ENCODE results near the gene ZNF543.
A peak's percentile ranks its signal among the peaks of the same experiment; 100 is the strongest.

Gene ZNF543

DNA sequence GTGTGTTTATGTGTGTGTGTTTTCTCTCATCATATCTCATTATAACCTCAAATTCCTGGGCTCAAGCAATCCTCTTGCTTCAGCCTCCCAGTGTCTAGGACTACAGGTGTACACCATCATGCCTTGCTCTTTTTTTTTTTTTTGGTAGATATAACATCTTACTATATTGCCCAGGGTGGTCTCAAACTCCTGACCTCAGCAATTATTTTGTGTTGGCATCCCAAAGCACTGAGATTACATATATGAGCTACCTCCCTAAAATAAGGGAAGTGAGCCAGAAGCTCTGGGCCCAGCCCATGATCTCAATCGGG lies 448 bp upstream of the ZNF543 start:
- H3K79me2 ChIP-seq (ENCODE audit: low read length): peaks cover 35% of the 10 kb centered on the region
- peak overlapping the region; percentile 87 for H3K9ac ChIP-seq (ENCODE audit: low read length)
- H3K4me2 ChIP-seq (ENCODE audit: low read length): peak overlapping the region; percentile 83
- H3K9me3 ChIP-seq (ENCODE audit: insufficient read depth, low read length): no peaks in the 10 kb centered on the region
- no peak for TF ChIP-seq EZH2phosphoT487 (IDR thresholded peaks at IDR 0.05; ENCODE audit: low read depth)
- TF ChIP-seq, protein P1, sequence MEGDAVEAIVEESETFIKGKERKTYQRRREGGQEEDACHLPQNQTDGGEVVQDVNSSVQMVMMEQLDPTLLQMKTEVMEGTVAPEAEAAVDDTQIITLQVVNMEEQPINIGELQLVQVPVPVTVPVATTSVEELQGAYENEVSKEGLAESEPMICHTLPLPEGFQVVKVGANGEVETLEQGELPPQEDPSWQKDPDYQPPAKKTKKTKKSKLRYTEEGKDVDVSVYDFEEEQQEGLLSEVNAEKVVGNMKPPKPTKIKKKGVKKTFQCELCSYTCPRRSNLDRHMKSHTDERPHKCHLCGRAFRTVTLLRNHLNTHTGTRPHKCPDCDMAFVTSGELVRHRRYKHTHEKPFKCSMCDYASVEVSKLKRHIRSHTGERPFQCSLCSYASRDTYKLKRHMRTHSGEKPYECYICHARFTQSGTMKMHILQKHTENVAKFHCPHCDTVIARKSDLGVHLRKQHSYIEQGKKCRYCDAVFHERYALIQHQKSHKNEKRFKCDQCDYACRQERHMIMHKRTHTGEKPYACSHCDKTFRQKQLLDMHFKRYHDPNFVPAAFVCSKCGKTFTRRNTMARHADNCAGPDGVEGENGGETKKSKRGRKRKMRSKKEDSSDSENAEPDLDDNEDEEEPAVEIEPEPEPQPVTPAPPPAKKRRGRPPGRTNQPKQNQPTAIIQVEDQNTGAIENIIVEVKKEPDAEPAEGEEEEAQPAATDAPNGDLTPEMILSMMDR (IDR thresholded peaks at IDR 0.05; ENCODE audit: low read depth, low read length): no peak
- peak overlapping the region; percentile 75; the same call in 1 of the 2 replicates for H2AFZ ChIP-seq (ENCODE audit: low read depth, low read length)
- H3K4me3 ChIP-seq (ENCODE audit: low read length): peak overlapping the region; percentile 84
- peaks cover 11% of the 10 kb centered on the region for H4K20me1 ChIP-seq (ENCODE audit: insufficient read depth, low read length)
- peaks cover 16% of the 10 kb centered on the region for H3K4me1 ChIP-seq (ENCODE audit: low read length)
- peaks cover 12% of the 10 kb centered on the region for H3K36me3 ChIP-seq (replicated peaks; ENCODE audit: low read depth, low read length)
- peak overlapping the region; percentile 56 for H3K27ac ChIP-seq (ENCODE audit: low read length)
- H3K27me3 ChIP-seq (ENCODE audit: low read depth, low read length): peaks cover 7% of the 10 kb centered on the region; the same call in 1 of the 2 replicates

DNA sequence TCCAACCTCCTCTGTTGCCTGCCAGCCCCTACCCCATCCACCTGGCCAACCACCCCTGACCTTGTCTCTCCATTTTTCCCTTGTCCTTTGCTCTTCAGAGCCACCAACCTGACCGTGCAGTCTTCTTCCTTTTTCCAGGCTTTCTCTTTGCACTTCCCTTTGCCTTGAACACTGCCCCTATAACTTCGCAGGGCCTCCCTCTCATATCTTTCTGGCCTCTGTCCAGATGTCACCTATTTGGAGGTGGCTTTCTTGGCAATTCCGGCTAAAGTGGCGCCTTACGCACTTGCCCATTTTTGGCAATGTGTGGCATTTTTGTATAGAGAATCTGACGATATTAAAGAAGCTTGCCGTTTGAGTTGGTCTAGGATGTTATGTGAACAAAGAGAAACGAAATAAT lies 844 bp downstream of the ZNF543 start:
- Histone ChIP-seq H3K4me3 (ENCODE audit: low read length) (peak overlapping the region; percentile 84), H3K4me2 (ENCODE audit: low read length) (peak overlapping the region; percentile 100), H3K4me1 (ENCODE audit: low read length) (peaks cover 16% of the 10 kb centered on the region), H3K27me3 (ENCODE audit: low read depth, low read length) (peaks cover 2% of the 10 kb centered on the region; the same call in 1 of the 2 replicates), H2AFZ (ENCODE audit: low read depth, low read length) (no peak overlapping the region), H3K79me2 (ENCODE audit: low read length) (peaks cover 40% of the 10 kb centered on the region), H3K27ac (ENCODE audit: low read length) (0 out of 2 replicates have a peak overlapping the region, but pooled peaks have one; percentile 34), H3K9me3 (ENCODE audit: insufficient read depth, low read length) (no peaks in the 10 kb centered on the region), H3K36me3 (replicated peaks; ENCODE audit: low read depth, low read length) (peaks cover 24% of the 10 kb centered on the region), H3K9ac (ENCODE audit: low read length) (peak overlapping the region; percentile 87), H4K20me1 (ENCODE audit: insufficient read depth, low read length) (peaks cover 11% of the 10 kb centered on the region)
- TF ChIP-seq, protein P1 (IDR thresholded peaks at IDR 0.05; ENCODE audit: low read depth, low read length): no peak
- TF ChIP-seq EZH2phosphoT487 (IDR thresholded peaks at IDR 0.05; ENCODE audit: low read depth): no peak

GRCh38 chr19:57321751-57322150 lies 1.5 kb downstream of the ZNF543 start:
- H3K27ac ChIP-seq (ENCODE audit: low read length): no peak overlapping the region
- peaks cover 29% of the 10 kb centered on the region for H3K36me3 ChIP-seq (replicated peaks; ENCODE audit: low read depth, low read length)
- H3K27me3 ChIP-seq (ENCODE audit: low read depth, low read length): no peaks in the 10 kb centered on the region
- H3K4me3 ChIP-seq (ENCODE audit: low read length): peak overlapping the region; percentile 84
- TF ChIP-seq, protein P1 (IDR thresholded peaks at IDR 0.05; ENCODE audit: low read depth, low read length): no peak
- TF ChIP-seq EZH2phosphoT487 (IDR thresholded peaks at IDR 0.05; ENCODE audit: low read depth): no peak
- H3K9me3 ChIP-seq (ENCODE audit: insufficient read depth, low read length): no peaks in the 10 kb centered on the region
- peaks cover 11% of the 10 kb centered on the region for H4K20me1 ChIP-seq (ENCODE audit: insufficient read depth, low read length)
- peak overlapping the region; percentile 87 for H3K9ac ChIP-seq (ENCODE audit: low read length)
- H3K4me1 ChIP-seq (ENCODE audit: low read length): peaks cover 16% of the 10 kb centered on the region
- no peak overlapping the region for H2AFZ ChIP-seq (ENCODE audit: low read depth, low read length)
- H3K4me2 ChIP-seq (ENCODE audit: low read length): peak overlapping the region; percentile 100
- H3K79me2 ChIP-seq (ENCODE audit: low read length): peaks cover 40% of the 10 kb centered on the region

GRCh38 chr19:57324992-57325391 lies 4.7 kb downstream of the ZNF543 start:
- no peak for TF ChIP-seq EZH2phosphoT487 (IDR thresholded peaks at IDR 0.05; ENCODE audit: low read depth)
- TF ChIP-seq, protein P1 (IDR thresholded peaks at IDR 0.05; ENCODE audit: low read depth, low read length): no peak
- Histone ChIP-seq H3K27ac (ENCODE audit: low read length) (no peak overlapping the region), H3K9me3 (ENCODE audit: insufficient read depth, low read length) (no peaks in the 10 kb centered on the region), H3K4me1 (ENCODE audit: low read length) (peaks cover 12% of the 10 kb centered on the region), H3K27me3 (ENCODE audit: low read depth, low read length) (no peaks in the 10 kb centered on the region), H3K4me3 (ENCODE audit: low read length) (no peak overlapping the region), H3K79me2 (ENCODE audit: low read length) (peaks cover 52% of the 10 kb centered on the region), H4K20me1 (ENCODE audit: insufficient read depth, low read length) (peaks cover 14% of the 10 kb centered on the region), H3K36me3 (replicated peaks; ENCODE audit: low read depth, low read length) (peaks cover 56% of the 10 kb centered on the region), H3K9ac (ENCODE audit: low read length) (no peak overlapping the region), H2AFZ (ENCODE audit: low read depth, low read length) (no peak overlapping the region), H3K4me2 (ENCODE audit: low read length) (no peak overlapping the region)

Measured in OCI-LY3 (cell line).